Pancreas (tissue), 10 donors: ENCODE data around the gene CXCL12. TPM values are rescaled to one million over a fixed set of nuclear protein-coding genes. Genes with fewer than 3 reads are reported as not detected.

ENCODE experiments used
- ATAC-seq, 4 donors: fragments of 200-7000 bp; cut with Tn5 transposase; one replicate each; pipeline versions ENCODE4 v1.8.0 to v1.9.1; 2020; ENCODE audit warnings: mild to moderate bottlenecking in 4 of 4, moderate library complexity in 4 of 4
- DNase-seq, 6 donors: peaks; one replicate each; pipeline ENCODE4 v3.0.0-alpha.2; 2020
- FAIRE-seq: peaks from 2 replicates; lab custom pipeline; 2012; peaks lifted over from hg19 to GRCh38; lab: Jason Lieb, UNC
- H3K27ac ChIP-seq, 4 donors: fragments of 200-600 bp; sonication (generic); 1 replicate in 3 of 4; 2 replicates in 1 of 4; pipeline versions ENCODE4 v1.5.0 to v1.8.0; 2020
- H3K27me3 ChIP-seq, 4 donors: fragments of 200-600 bp; one replicate each; pipeline ENCODE4 v1.8.0; 2021
- H3K36me3 ChIP-seq, 3 donors: fragments of 200-600 bp; sonication (generic) in 1 of 3; one replicate each; pipeline versions ENCODE4 v1.5.0 to v1.8.0; 2020 to 2021
- H3K4me1 ChIP-seq, 3 donors: fragments of 200-600 bp; one replicate each; pipeline ENCODE4 v1.8.0; 2021
- H3K4me3 ChIP-seq, 4 donors: fragments of 200-600 bp; sonication (generic) in 2 of 4; one replicate each; pipeline versions ENCODE4 v1.5.0 to v1.8.0; 2020 to 2021
- H3K9me3 ChIP-seq, 4 donors: fragments of 200-600 bp; one replicate each; pipeline ENCODE4 v1.8.0; 2021
- WGBS, 2 donors: extraction: QIAGEN DNeasy Blood & Tissue Kit; methylation state at CpG; one replicate each; pipeline ENCODE4 v1.1.7; 2013; 5-methylcytosine and 5-hydroxymethylcytosine counted together
- intact Hi-C, 3 donors: fragments of 100-400 bp; cut with DNase I; formaldehyde crosslinking; loops; one replicate each; pipeline versions ENCODE4 v1.11.1 to v1.14.2; 2022
- polyA plus RNA-seq, 2 donors: library from polyadenylated mRNA; stranded (reverse); fragments of 200-250 nt; gene quantifications; one replicate each; pipeline ENCODE4 v1.2.3, GENCODE V29; 2013
- total RNA-seq, 6 donors: library from RNA; stranded (reverse); fragmentation: NEBNext Ultra II Directional in 4 of 6; extraction: Animal tissue kit (Norgen Biotek cat#: 25700) in 4 of 6; gene quantifications; one replicate each; pipeline versions ENCODE4 v1.2.1 to v1.2.4, GENCODE V29; 2021 to 2023
- TF ChIP-seq, protein P1 (sequence below), 4 donors: fragments of 200-600 bp; sonication (generic) in 3 of 4; IDR thresholded peaks; one replicate each; pipeline versions ENCODE4 v1.5.0 to v1.8.0; 2021; ENCODE audit warnings: antibody characterized with exemption in 4 of 4
- donor health status: healthy with polysubstance abuse.
- donor health status: DM: no; HTN: no; CAD: no; lungs with moderate emphysema.
- donor health status: DM: no; HTN: no; CAD: no.
- donor health status: control.
- donor health status: control.
- donor health status: Bipolar disorder and iron deficiency.
- donor health status: DM: yes; HTN: yes; CAD: no.
- donor health status: DM: no; HTN: no; CAD: no.
- donor health status: DM: no; HTN: no; CAD: no.
- donor health status: DM: yes; HTN: yes; CAD: no.

CXCL12 gene
- total and polyA plus RNA-seq, 8 donors, result 35.9 to 131 (median 91.1) TPM

DNA sequence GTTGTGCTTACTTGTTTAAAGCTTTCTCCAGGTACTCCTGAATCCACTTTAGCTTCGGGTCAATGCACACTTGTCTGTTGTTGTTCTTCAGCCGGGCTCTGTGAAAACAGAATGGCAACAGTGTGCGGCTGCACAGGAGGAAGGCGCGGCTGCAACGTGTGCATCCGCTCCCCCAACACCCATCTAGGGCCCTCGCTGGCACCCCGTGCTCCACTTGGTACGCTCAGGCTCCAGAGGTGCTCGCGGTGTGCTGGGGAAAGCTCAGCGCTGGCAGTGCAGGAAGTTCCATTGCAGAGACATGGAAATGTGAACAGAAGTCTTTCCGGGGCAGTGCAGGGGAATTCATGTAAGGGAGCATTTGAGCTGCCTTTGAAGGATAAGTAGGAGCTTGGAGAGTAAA, 6.3 kb downstream of the CXCL12 start:
- FAIRE-seq, result no peak
- Histone ChIP-seq H3K36me3 (peaks cover 0 to 34% (median 11%) of the 10 kb centered on the region in 3 donors), H3K27ac (no peak overlapping the region), H3K27me3 (no peaks in the 10 kb centered on the region), H3K4me3 (no peak overlapping the region), H3K9me3 (no peaks in the 10 kb centered on the region), H3K4me1 (peaks cover 0 to 12% (median 4%) of the 10 kb centered on the region in 3 donors)
- intact Hi-C loops, result no loop called here
- 57 to 71% methylated on average over 14 of the region's 14 CpGs for WGBS, 2 donors
- no peak for ATAC-seq
- TF ChIP-seq, protein P1, sequence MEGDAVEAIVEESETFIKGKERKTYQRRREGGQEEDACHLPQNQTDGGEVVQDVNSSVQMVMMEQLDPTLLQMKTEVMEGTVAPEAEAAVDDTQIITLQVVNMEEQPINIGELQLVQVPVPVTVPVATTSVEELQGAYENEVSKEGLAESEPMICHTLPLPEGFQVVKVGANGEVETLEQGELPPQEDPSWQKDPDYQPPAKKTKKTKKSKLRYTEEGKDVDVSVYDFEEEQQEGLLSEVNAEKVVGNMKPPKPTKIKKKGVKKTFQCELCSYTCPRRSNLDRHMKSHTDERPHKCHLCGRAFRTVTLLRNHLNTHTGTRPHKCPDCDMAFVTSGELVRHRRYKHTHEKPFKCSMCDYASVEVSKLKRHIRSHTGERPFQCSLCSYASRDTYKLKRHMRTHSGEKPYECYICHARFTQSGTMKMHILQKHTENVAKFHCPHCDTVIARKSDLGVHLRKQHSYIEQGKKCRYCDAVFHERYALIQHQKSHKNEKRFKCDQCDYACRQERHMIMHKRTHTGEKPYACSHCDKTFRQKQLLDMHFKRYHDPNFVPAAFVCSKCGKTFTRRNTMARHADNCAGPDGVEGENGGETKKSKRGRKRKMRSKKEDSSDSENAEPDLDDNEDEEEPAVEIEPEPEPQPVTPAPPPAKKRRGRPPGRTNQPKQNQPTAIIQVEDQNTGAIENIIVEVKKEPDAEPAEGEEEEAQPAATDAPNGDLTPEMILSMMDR (IDR thresholded peaks at IDR 0.05), result no peak
- DNase-seq, result peak in 1 of 6 donors; percentile 49

DNA sequence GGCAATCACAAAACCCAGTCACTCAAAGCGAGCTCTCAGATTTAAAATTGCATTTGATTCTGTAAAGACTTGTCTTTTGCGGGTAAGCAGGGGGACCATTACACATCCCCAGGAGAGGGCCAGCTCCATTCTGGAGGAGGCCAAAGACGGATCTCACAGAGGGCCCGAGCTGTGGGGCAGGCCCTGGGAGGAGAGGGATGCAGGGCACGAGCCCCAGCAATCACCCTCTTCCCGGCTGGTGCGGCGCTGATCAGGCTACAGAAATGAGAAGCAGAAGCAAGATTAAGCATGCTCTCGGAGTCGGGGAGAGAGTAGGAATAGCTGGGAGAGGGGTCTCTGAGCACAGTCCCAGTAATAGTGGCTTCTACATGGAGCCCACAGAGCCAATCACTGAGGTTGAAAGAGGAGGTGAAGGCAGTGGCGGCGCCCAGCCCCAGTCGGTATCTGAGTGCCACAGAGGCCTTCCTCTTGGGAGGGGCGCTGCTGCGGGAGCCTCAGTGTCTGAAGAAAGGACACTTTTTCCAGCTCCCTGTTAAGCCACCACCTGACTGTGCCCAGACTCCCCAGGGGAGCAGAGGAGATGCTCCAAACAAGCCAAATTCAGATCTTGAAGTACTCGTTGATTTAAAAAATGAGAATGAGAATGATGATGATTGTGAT, 7.1 kb downstream of the CXCL12 start:
- FAIRE-seq, result no peak

GRCh38 chr10:44376472-44377099, 8.3 kb downstream of the CXCL12 start:
- ATAC-seq (peak in 2 of 4 donors; percentile 21 to 51), DNase-seq (peak in 1 of 6 donors; percentile 2), FAIRE-seq (no peak)
- WGBS, 2 donors, result 30 to 39% methylated on average over 7 of the region's 7 CpGs
- Histone ChIP-seq H3K4me1 (peaks cover 0 to 4% (median 4%) of the 10 kb centered on the region in 3 donors), H3K36me3 (peaks cover 0 to 41% (median 17%) of the 10 kb centered on the region in 3 donors), H3K9me3 (no peaks in the 10 kb centered on the region), H3K4me3 (no peak overlapping the region), H3K27me3 (no peaks in the 10 kb centered on the region), H3K27ac (peak overlapping the region in 3 of 4 donors; percentile 13 to 31 (median 18))
- TF ChIP-seq, protein P1 (IDR thresholded peaks at IDR 0.05), result no peak
- intact Hi-C loops, result no loop called here

More for the DNA sequence above, 7.1 kb downstream of the CXCL12 start:
- Histone ChIP-seq H3K9me3 (no peaks in the 10 kb centered on the region), H3K36me3 (peaks cover 0 to 41% (median 17%) of the 10 kb centered on the region in 3 donors), H3K4me3 (no peak overlapping the region), H3K27ac (no peak overlapping the region), H3K4me1 (peaks cover 0 to 12% (median 4%) of the 10 kb centered on the region in 3 donors), H3K27me3 (no peaks in the 10 kb centered on the region)
- intact Hi-C loops, result no loop called here
- ATAC-seq (no peak), DNase-seq (peak in 1 of 6 donors; percentile 43)
- WGBS, 2 donors, result 68 to 75% methylated on average over 16 of the region's 16 CpGs
- TF ChIP-seq, protein P1 (IDR thresholded peaks at IDR 0.05), result no peak

DNA sequence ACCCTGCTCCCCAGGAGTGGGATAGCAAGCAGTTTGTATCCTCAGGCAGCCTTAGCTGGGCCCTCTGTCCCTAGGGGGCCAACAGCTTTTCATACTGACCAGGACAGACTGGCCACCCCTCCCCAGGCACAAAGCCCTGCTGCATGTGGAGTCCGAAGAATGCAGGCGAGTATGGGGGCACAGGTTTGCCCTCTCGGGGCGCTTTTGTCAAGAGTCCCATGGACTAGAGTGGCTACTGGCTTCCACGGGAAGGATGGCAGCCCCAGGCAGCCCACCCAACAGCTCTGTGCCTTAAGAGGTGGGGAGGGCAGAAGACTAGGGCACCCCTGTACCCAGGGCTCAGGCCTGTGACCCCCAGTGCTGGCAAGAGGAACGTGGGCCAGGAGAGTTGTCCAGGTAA, 10.7 kb downstream of the CXCL12 start:
- ATAC-seq (no peak), FAIRE-seq (no peak), DNase-seq (no peak)
- intact Hi-C loops, result no loop called here
- Histone ChIP-seq H3K4me3 (no peak overlapping the region), H3K4me1 (peaks cover 0 to 4% (median 0%) of the 10 kb centered on the region in 3 donors), H3K9me3 (no peaks in the 10 kb centered on the region), H3K27me3 (no peaks in the 10 kb centered on the region), H3K27ac (peak overlapping the region in 1 of 4 donors; percentile 14), H3K36me3 (peaks cover 0 to 41% (median 17%) of the 10 kb centered on the region in 3 donors)
- 82 to 83% methylated on average over 6 of the region's 6 CpGs for WGBS, 2 donors
- TF ChIP-seq, protein P1 (IDR thresholded peaks at IDR 0.05), result no peak
